OCI-LY3 (cell line): Measurements from ENCODE around the gene SH2B3.
"Not testable (repeated sequence)": the region's sequence is repeated elsewhere in the genome, so short reads cannot be mapped to it uniquely, and the experiment has no call there.

ENCODE experiments used
- H2AFZ ChIP-seq: fragments of 200-600, 300-600 bp; shearing (Covaris generic); 2 replicates; pipeline ENCODE4 v1.6.0; 2014; ENCODE audit warnings: antibody characterized with exemption, low read depth, low read length
- H3K27ac ChIP-seq: fragments of 200-600, 300-600 bp; sonication (generic); 2 replicates; pipeline ENCODE4 v1.5.1; 2014; ENCODE audit warnings: mild to moderate bottlenecking, low read length, moderate library complexity, mixed read lengths
- H3K27me3 ChIP-seq: fragments of 200-600, 300-600 bp; sonication (generic); 2 replicates; pipeline ENCODE4 v1.6.1; 2014; ENCODE audit warnings: low read depth, low read length, mixed read lengths
- H3K36me3 ChIP-seq: fragments of 200-600, 300-600 bp; sonication (generic); replicated peaks from 2 replicates; pipeline ENCODE3; 2014; ENCODE audit warnings: low read depth, low read length, mixed read lengths
- H3K4me1 ChIP-seq: fragments of 300-600, 200-600 bp; sonication (generic); 2 replicates; pipeline ENCODE4 v1.6.1; 2014; ENCODE audit warnings: low read length, mixed read lengths
- H3K4me2 ChIP-seq: fragments of 200-600, 300-600 bp; sonication (generic); 2 replicates; pipeline ENCODE4 v1.6.1; 2014; ENCODE audit warnings: low read length, mixed read lengths
- H3K4me3 ChIP-seq: fragments of 300-600, 200-600 bp; sonication (generic); 2 replicates; pipeline ENCODE4 v1.5.1; 2014; ENCODE audit warnings: antibody characterized with exemption, mild to moderate bottlenecking, low read length, moderate library complexity
- H3K79me2 ChIP-seq: fragments of 300-600, 200-600 bp; shearing (Covaris generic); 2 replicates; pipeline ENCODE4 v1.6.1; 2014; ENCODE audit warnings: mild to moderate bottlenecking, low read length, mixed read lengths
- H3K9ac ChIP-seq: fragments of 300-600, 200-600 bp; shearing (Covaris generic); 2 replicates; pipeline ENCODE4 v1.6.0; 2014; ENCODE audit warnings: mild to moderate bottlenecking, low read length, moderate library complexity
- H3K9me3 ChIP-seq: fragments of 200-600, 300-600 bp; shearing (Covaris generic); 2 replicates; pipeline ENCODE4 v1.6.1; 2014; ENCODE audit warnings: low read length, mixed read lengths; ENCODE audit not compliant: insufficient read depth
- H4K20me1 ChIP-seq: fragments of 200-600, 300-600 bp; sonication (generic); 2 replicates; pipeline ENCODE4 v1.6.1; 2016; ENCODE audit warnings: low read length, mixed read lengths; ENCODE audit not compliant: insufficient read depth
- CTCF ChIP-seq: fragments of 200-600, 300-600 bp; sonication (generic); IDR thresholded peaks from 2 replicates; pipeline ENCODE4 v1.5.1; 2014; ENCODE audit warnings: antibody characterized with exemption, low read length, low read depth
- EZH2phosphoT487 ChIP-seq: fragments of 200-600 bp; shearing (Covaris generic); IDR thresholded peaks from 2 replicates; pipeline ENCODE4 v1.6.1; 2018; ENCODE audit warnings: antibody characterized with exemption, mixed run types, low read depth

SH2B3 gene

GRCh38 chr12:111395336-111396187 lies 10.2 kb upstream of the SH2B3 start:
- Histone ChIP-seq H3K9me3 (peaks cover 6% of the 10 kb centered on the region; the same call in 1 of the 2 replicates), H3K36me3 (peaks cover 3% of the 10 kb centered on the region), H4K20me1 (no peaks in the 10 kb centered on the region), H2AFZ (no peak overlapping the region), H3K27me3 (peaks cover 18% of the 10 kb centered on the region), H3K4me2 (no peak overlapping the region), H3K9ac (no peak overlapping the region), H3K4me3 (no peak overlapping the region), H3K79me2 (no peaks in the 10 kb centered on the region), H3K4me1 (peaks cover 33% of the 10 kb centered on the region), H3K27ac (no peak overlapping the region)
- TF ChIP-seq CTCF (no peak), EZH2phosphoT487 (no peak)

GRCh38 chr12:111396271-111396670 lies 9.5 kb upstream of the SH2B3 start:
- H3K9me3 ChIP-seq, H2AFZ ChIP-seq, H3K27ac ChIP-seq, H3K9ac ChIP-seq, H4K20me1 ChIP-seq, H3K4me2 ChIP-seq, H3K36me3 ChIP-seq, H3K79me2 ChIP-seq, H3K4me3 ChIP-seq: not testable (repeated sequence)
- Histone ChIP-seq H3K27me3 (peaks cover 16% of the 10 kb centered on the region), H3K4me1 (peaks cover 33% of the 10 kb centered on the region)

- peaks cover 6% of the 10 kb centered on the region; the same call in 1 of the 2 replicates for H3K9me3 ChIP-seq
- H3K36me3 ChIP-seq, result peaks cover 3% of the 10 kb centered on the region
- peak overlapping the region; percentile 73 for H3K4me2 ChIP-seq
- H3K4me3 ChIP-seq, result peak overlapping the region; percentile 74
- peaks cover 33% of the 10 kb centered on the region for H3K4me1 ChIP-seq
- no peaks in the 10 kb centered on the region for H3K79me2 ChIP-seq
- H3K27me3 ChIP-seq, result peaks cover 15% of the 10 kb centered on the region
- TF ChIP-seq EZH2phosphoT487 (no peak), CTCF (peak; percentile 96)
- no peaks in the 10 kb centered on the region for H4K20me1 ChIP-seq
- H3K9ac ChIP-seq, result peak overlapping the region; percentile 57; the same call in 1 of the 2 replicates
- H3K27ac ChIP-seq, result peak overlapping the region; percentile 33; the same call in 1 of the 2 replicates
- peak overlapping the region; percentile 40; the same call in 1 of the 2 replicates for H2AFZ ChIP-seq
Observed at GRCh38 chr12:111396726-111397445, 8.8 kb upstream of the SH2B3 start.

- Histone ChIP-seq H3K27me3 (peaks cover 15% of the 10 kb centered on the region), H3K4me1 (peaks cover 38% of the 10 kb centered on the region)
- TF ChIP-seq EZH2phosphoT487 (no peak), CTCF (no peak)
Observed at GRCh38 chr12:111398530-111398929, 7.2 kb upstream of the SH2B3 start.

GRCh38 chr12:111399741-111400404 lies 5.8 kb upstream of the SH2B3 start:
- H3K9me3 ChIP-seq, H4K20me1 ChIP-seq, H3K27ac ChIP-seq, H3K4me3 ChIP-seq, H3K36me3 ChIP-seq, H2AFZ ChIP-seq, H3K79me2 ChIP-seq, H3K9ac ChIP-seq: not testable (repeated sequence)
- peaks cover 15% of the 10 kb centered on the region for H3K27me3 ChIP-seq
- peaks cover 51% of the 10 kb centered on the region for H3K4me1 ChIP-seq
- 0 out of 2 replicates have a peak overlapping the region, but pooled peaks have one; percentile 5 for H3K4me2 ChIP-seq

More at GRCh38 chr12:111398530-111398929, 7.2 kb upstream of the SH2B3 start:
- peaks cover 3% of the 10 kb centered on the region for H3K36me3 ChIP-seq
- no peak overlapping the region for H3K27ac ChIP-seq
- no peaks in the 10 kb centered on the region for H4K20me1 ChIP-seq
- H3K4me3 ChIP-seq, result no peak overlapping the region
- no peaks in the 10 kb centered on the region for H3K79me2 ChIP-seq
- peak overlapping the region; percentile 38 for H3K4me2 ChIP-seq
- H2AFZ ChIP-seq, result no peak overlapping the region
- H3K9me3 ChIP-seq, result peaks cover 6% of the 10 kb centered on the region; the same call in 1 of the 2 replicates
- H3K9ac ChIP-seq, result no peak overlapping the region
